Measurements from ENCODE around the gene UBAC2. TPM values are rescaled to one million over a fixed set of nuclear protein-coding genes. Genes with fewer than 3 reads are reported as not detected.

Gene UBAC2
- total and polyA plus RNA-seq, 4 donors: 32.9 to 42.3 (median 35.3) TPM

GRCh38 chr13:99363391-99363790 is 162.7 kb downstream of the UBAC2 start:
- no peak for DNase-seq (ENCODE audit: low spot score)
- Histone ChIP-seq H3K27ac (ENCODE audit: low read depth in 1 of 2, low read length in 2 of 2) (no peak overlapping the region), H3K36me3 (ENCODE audit: control insufficient read depth in 4 of 4, insufficient read depth in 3 of 4, low read depth in 1 of 4, low read length in 3 of 4) (peaks cover 2 to 15% (median 4%) of the 10 kb centered on the region in 4 donors), H3K27me3 (ENCODE audit: control insufficient read depth in 4 of 4, insufficient read depth in 4 of 4, low read length in 3 of 4) (no peaks in the 10 kb centered on the region), H3K4me1 (ENCODE audit: control insufficient read depth in 4 of 4, insufficient read depth in 4 of 4, low read length in 3 of 4) (no peaks in the 10 kb centered on the region), H3K4me3 (ENCODE audit: low read depth in 1 of 3, low read length in 3 of 3) (no peak overlapping the region), H3K9ac (ENCODE audit: low read depth in 1 of 2, low read length in 2 of 2) (no peak overlapping the region), H3K9me3 (ENCODE audit: control insufficient read depth in 4 of 4, low read length in 3 of 4) (no peaks in the 10 kb centered on the region)
- 94% methylated on average over 7 of the region's 7 CpGs for WGBS
- no peak for TF ChIP-seq FOXA1 (IDR thresholded peaks at IDR 0.05)
- TF ChIP-seq YY1 (IDR thresholded peaks at IDR 0.05): no peak
- TF ChIP-seq ZBTB33 (IDR thresholded peaks at IDR 0.05): no peak
- no peak for TF ChIP-seq CTCF (IDR thresholded peaks at IDR 0.05; ENCODE audit: low read depth, low read length, missing input control)
- no peak for TF ChIP-seq NR2F2 (IDR thresholded peaks at IDR 0.05)
- TF ChIP-seq HNF4G (IDR thresholded peaks at IDR 0.05): no peak
- no peak for TF ChIP-seq FOXA2 (IDR thresholded peaks at IDR 0.05)
- TF ChIP-seq GABPA (IDR thresholded peaks at IDR 0.05 in 1 of 2, conservative IDR thresholded peaks at IDR 0.05 in 1 of 2): no peak
- TF ChIP-seq MAX (IDR thresholded peaks at IDR 0.05): no peak
- TF ChIP-seq TAF1 (conservative IDR thresholded peaks at IDR 0.05): no peak

GRCh38 chr13:99363949-99364348 is 163.3 kb downstream of the UBAC2 start:
- H3K27ac ChIP-seq (ENCODE audit: low read depth in 1 of 2, low read length in 2 of 2): no peak overlapping the region
- DNase-seq (ENCODE audit: low spot score): no peak
- no peak overlapping the region for H3K9ac ChIP-seq (ENCODE audit: low read depth in 1 of 2, low read length in 2 of 2)
- TF ChIP-seq ZBTB33 (IDR thresholded peaks at IDR 0.05) (no peak), REST (IDR thresholded peaks at IDR 0.05) (no peak), RAD21 (IDR thresholded peaks at IDR 0.05) (no peak), GABPA (IDR thresholded peaks at IDR 0.05 in 1 of 2, conservative IDR thresholded peaks at IDR 0.05 in 1 of 2) (no peak), HNF4A (conservative IDR thresholded peaks at IDR 0.05) (no peak), HNF4G (IDR thresholded peaks at IDR 0.05) (no peak), ATF3 (IDR thresholded peaks at IDR 0.05) (no peak)
- peaks cover 0 to 10% (median 4%) of the 10 kb centered on the region in 4 donors for H3K36me3 ChIP-seq (ENCODE audit: control insufficient read depth in 4 of 4, insufficient read depth in 3 of 4, low read depth in 1 of 4, low read length in 3 of 4)
- H3K4me1 ChIP-seq (ENCODE audit: control insufficient read depth in 4 of 4, insufficient read depth in 4 of 4, low read length in 3 of 4): no peaks in the 10 kb centered on the region
- no peak overlapping the region for H3K4me3 ChIP-seq (ENCODE audit: low read depth in 1 of 3, low read length in 3 of 3)
- WGBS: 85% methylated on average over 1 of the region's 1 CpG
- H3K27me3 ChIP-seq (ENCODE audit: control insufficient read depth in 4 of 4, insufficient read depth in 4 of 4, low read length in 3 of 4): no peaks in the 10 kb centered on the region
- no peaks in the 10 kb centered on the region for H3K9me3 ChIP-seq (ENCODE audit: control insufficient read depth in 4 of 4, low read length in 3 of 4)
